ENCODE results near the gene FLNB. TPM values are rescaled to one million over a fixed set of nuclear protein-coding genes. Genes with fewer than 3 reads are reported as not detected.

Gene FLNB
- polyA plus RNA-seq, 1 of the 3 experiments (the other 2 are of a cell fraction), result 127 TPM

DNA sequence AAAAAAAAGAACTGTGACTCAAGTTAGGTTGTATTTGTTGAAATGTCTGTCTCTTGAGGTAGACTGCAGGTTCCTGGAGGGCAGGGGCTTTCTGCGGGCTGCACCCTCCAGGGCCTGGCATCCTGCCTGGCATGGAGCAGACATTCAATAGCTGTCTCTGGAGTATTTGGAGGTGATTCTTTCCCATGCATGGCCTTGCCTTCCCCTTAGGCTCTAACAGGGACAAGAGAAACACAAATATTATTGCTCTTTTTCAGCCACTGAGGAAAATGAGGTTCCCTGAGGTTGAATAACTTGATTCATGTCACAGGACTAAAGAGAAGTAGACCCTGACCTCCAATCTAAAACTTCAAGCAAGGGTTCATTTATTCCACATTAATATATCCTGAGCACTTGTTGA lies 18.6 kb upstream of the FLNB start (continued):
- TF ChIP-seq, protein P1, sequence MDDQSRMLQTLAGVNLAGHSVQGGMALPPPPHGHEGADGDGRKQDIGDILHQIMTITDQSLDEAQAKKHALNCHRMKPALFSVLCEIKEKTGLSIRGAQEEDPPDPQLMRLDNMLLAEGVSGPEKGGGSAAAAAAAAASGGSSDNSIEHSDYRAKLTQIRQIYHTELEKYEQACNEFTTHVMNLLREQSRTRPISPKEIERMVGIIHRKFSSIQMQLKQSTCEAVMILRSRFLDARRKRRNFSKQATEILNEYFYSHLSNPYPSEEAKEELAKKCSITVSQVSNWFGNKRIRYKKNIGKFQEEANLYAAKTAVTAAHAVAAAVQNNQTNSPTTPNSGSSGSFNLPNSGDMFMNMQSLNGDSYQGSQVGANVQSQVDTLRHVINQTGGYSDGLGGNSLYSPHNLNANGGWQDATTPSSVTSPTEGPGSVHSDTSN (IDR thresholded peaks at IDR 0.05), result no peak
- TF ChIP-seq RFX5 (IDR thresholded peaks at IDR 0.05; ENCODE audit: low read length), result no peak

DNA sequence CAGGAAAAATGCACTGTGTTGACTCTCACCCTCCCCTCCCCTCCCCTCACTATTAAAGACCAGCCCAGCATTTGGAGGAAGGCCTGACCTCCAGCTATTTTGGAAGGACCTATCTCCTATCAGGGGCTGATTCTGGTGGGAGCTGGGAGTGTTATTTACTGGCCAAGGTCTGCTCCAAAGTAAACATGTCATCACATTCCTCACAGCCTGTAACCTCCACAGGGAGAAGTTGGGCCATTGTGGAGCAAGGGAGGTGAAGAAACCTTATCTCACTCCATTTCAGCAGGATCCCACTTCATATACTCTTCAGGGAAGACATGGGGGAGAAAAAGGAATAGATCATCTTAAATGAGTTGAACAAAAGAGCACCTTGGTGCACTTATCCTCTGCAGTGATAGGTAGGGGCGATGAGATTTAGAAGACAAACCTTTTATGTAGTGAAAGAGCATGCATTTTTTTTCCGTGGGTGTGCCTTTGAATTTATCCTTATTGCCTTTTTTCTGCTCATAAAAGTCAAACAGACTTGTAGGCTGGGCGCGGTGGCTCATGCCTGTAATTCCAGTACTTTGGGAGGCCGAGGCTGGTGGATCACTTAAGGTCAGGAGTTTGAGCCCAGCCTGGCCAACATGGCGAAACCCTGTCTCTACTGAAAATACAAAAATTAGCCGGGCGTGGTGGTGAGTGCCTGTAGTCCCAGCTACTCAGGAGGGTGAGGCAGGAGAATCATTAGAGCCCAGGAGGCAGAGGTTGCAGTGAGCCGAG lies 15.6 kb upstream of the FLNB start:
- no peak overlapping the region for H3K4me3 ChIP-seq (ENCODE audit: low read depth in 2 of 2, low read length in 1 of 2)
- no peak overlapping the region for H3K9ac ChIP-seq
- CTCF ChIA-PET, result no interaction called here
- no peaks in the 10 kb centered on the region for H4K20me1 ChIP-seq (ENCODE audit: insufficient read depth)
- no peak overlapping the region for H3K4me2 ChIP-seq
- no peaks in the 10 kb centered on the region for H3F3A ChIP-seq (replicated peaks; ENCODE audit: insufficient read depth)
- WGBS (ENCODE audit: low lambda C conversion rate), result 83% methylated on average over 8 of the region's 9 CpGs
- no peaks in the 10 kb centered on the region for H3K4me1 ChIP-seq (ENCODE audit: control insufficient read depth in 1 of 2, insufficient read depth in 2 of 2, low read depth in 1 of 2, low read length in 1 of 2)
- H2AFZ ChIP-seq (ENCODE audit: low read depth), result no peak overlapping the region
- H3K79me2 ChIP-seq (ENCODE audit: insufficient read depth), result no peaks in the 10 kb centered on the region
- no peaks in the 10 kb centered on the region for H3K9me3 ChIP-seq
- H3K27ac ChIP-seq (ENCODE audit: low read depth in 2 of 2, low read length in 1 of 2), result no peak overlapping the region
- no peaks in the 10 kb centered on the region for H3K27me3 ChIP-seq (ENCODE audit: insufficient read depth)
- TF ChIP-seq GABPA (IDR thresholded peaks at IDR 0.05; ENCODE audit: low read depth), result no peak
- no peak for TF ChIP-seq FOXM1 (IDR thresholded peaks at IDR 0.05; ENCODE audit: low read depth)
- TF ChIP-seq JUND (IDR thresholded peaks at IDR 0.05), result no peak
- no peak for DNase-seq
- POLR2A ChIA-PET, result no interaction called here
- no peaks in the 10 kb centered on the region for H3K9me2 ChIP-seq
- H3K36me3 ChIP-seq (replicated peaks in 1 of 2; ENCODE audit: control insufficient read depth in 1 of 2, insufficient read depth in 2 of 2, low read length in 1 of 2), result no peaks in the 10 kb centered on the region

DNA sequence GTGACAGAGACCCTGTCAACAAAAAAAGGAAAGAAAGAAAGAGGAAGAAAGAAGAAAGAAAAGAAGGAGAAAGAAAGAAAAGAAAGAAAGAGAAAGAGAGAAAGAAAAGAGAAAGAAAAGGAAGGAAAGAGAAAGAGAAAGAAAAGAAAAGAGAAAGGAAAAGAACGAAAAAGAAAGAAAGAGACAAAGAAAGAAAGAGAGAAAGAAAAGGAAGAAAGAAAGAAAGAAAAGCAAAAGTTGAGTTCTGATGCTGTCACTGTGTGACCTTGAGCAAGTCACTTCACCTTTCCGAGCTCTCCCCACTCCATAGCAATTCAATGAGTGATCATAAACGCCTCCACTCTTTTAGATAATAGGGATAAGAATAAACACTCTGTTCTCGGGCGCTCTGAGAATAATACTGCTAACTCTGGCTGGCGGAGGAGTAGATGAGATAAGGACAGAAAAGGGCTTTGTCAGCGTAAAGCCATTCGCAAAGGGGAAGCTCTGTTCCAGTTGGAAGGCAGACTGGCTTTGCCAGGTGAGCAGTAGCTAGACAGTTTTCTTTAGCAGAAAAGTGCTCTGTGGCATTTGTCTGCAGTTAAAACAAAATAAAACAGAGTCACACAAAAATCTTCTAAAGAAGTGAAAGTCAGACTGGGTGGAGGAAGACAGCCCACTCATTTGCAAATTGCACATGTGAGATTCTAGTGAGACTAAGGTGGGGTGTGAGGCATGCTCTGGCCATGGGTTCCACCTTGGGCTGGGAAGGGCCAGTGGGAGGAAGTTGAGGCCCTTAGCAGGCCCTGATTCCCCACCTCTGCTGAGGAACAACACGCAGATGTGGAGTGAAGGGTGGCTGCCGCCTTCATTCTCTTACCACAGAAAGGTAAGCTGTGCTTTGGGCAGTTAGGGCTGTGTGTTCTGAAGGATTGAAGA lies 9.6 kb upstream of the FLNB start:
- Histone ChIP-seq H3K27ac (ENCODE audit: low read depth in 2 of 2, low read length in 1 of 2) (no peak overlapping the region), H3K36me3 (replicated peaks in 1 of 2; ENCODE audit: control insufficient read depth in 1 of 2, insufficient read depth in 2 of 2, low read length in 1 of 2) (no peaks in the 10 kb centered on the region), H3K27me3 (ENCODE audit: insufficient read depth) (no peaks in the 10 kb centered on the region), H3K9me3 (no peaks in the 10 kb centered on the region), H3F3A (replicated peaks; ENCODE audit: insufficient read depth) (no peaks in the 10 kb centered on the region), H3K4me3 (ENCODE audit: low read depth in 2 of 2, low read length in 1 of 2) (no peak overlapping the region), H2AFZ (ENCODE audit: low read depth) (peak overlapping the region; percentile 0; the same call in 1 of the 2 replicates), H3K4me2 (peak overlapping the region; percentile 22), H3K9ac (no peak overlapping the region; the same call in 1 of the 2 replicates), H3K79me2 (ENCODE audit: insufficient read depth) (no peaks in the 10 kb centered on the region), H3K9me2 (no peaks in the 10 kb centered on the region), H3K4me1 (ENCODE audit: control insufficient read depth in 1 of 2, insufficient read depth in 2 of 2, low read depth in 1 of 2, low read length in 1 of 2) (peaks cover 0 to 9% of the 10 kb centered on the region in 2 experiments; a peak in 2 of 4 replicates), H4K20me1 (ENCODE audit: insufficient read depth) (no peaks in the 10 kb centered on the region)
- 59% methylated on average over 10 of the region's 10 CpGs for WGBS (ENCODE audit: low lambda C conversion rate)
- ChIA-PET CTCF (interaction anchor here (1.0 to 3.0 kb wide), 4 partner anchors 9 to 179 kb away, joined by 3 to 12 read pairs (median 6); no protein-coding TSS in a partner anchor), POLR2A (no interaction called here)
- TF ChIP-seq GATA2 (CRISPR knock-in tag; IDR thresholded peaks at IDR 0.05), result peak; percentile 63; the same call in 1 of the 2 replicates
- no peak for TF ChIP-seq RCOR1 (IDR thresholded peaks at IDR 0.05; ENCODE audit: low read length)
- TF ChIP-seq, protein P2, sequence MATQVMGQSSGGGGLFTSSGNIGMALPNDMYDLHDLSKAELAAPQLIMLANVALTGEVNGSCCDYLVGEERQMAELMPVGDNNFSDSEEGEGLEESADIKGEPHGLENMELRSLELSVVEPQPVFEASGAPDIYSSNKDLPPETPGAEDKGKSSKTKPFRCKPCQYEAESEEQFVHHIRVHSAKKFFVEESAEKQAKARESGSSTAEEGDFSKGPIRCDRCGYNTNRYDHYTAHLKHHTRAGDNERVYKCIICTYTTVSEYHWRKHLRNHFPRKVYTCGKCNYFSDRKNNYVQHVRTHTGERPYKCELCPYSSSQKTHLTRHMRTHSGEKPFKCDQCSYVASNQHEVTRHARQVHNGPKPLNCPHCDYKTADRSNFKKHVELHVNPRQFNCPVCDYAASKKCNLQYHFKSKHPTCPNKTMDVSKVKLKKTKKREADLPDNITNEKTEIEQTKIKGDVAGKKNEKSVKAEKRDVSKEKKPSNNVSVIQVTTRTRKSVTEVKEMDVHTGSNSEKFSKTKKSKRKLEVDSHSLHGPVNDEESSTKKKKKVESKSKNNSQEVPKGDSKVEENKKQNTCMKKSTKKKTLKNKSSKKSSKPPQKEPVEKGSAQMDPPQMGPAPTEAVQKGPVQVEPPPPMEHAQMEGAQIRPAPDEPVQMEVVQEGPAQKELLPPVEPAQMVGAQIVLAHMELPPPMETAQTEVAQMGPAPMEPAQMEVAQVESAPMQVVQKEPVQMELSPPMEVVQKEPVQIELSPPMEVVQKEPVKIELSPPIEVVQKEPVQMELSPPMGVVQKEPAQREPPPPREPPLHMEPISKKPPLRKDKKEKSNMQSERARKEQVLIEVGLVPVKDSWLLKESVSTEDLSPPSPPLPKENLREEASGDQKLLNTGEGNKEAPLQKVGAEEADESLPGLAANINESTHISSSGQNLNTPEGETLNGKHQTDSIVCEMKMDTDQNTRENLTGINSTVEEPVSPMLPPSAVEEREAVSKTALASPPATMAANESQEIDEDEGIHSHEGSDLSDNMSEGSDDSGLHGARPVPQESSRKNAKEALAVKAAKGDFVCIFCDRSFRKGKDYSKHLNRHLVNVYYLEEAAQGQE (IDR thresholded peaks at IDR 0.05; ENCODE audit: low read depth, low read length), result no peak
- DNase-seq, result peak; percentile 42

Data from SK-N-SH (cell line).